Measurements from ENCODE around the gene ARHGAP1.

ARHGAP1 gene

DNA sequence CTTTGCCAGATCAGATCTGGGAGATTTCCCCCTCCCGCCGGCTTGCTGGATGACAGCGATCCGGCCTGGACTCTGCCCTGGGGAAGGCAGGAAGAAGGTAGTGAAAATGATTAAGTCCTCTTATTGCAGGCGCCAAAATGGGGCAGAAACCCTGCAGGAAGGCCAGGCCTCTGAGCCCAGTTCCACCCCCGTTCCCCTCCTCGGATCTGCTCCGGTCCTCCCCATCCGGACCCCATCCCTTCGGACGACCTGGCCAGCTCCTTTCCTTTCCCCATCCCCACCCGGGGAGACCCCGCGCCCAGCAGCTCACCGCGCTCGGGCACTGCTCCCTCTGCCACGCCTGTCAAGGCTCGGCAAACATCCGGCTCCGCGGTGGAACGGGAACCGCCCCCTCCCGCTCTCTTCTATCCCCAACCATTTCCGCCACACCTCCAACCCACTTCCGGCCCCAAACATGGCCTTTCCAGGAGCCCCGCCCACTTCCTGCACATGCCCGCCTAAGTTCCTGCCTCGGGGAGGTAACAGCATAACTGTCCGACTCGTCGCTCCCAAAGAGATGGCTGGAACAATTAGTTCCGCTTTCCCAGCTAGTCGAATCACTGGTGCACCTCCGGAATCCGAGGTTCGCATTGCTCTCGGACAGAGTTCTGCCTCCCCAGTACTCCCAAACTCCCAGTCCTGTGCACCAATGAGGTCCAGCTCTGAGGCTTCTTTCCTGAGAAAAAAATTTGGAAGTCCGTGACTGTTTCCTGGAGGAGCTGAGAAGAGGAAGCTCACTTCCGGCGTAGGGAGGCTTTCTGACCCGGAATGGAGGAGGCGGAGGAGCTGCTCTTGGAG, at the start of gene ARHGAP1, which contains the start of gene ZNF408:
Gene ARHGAP1, minus strand, starts transcription at position 379 of the 837 bp plus-strand sequence. CDS start 4,512 bp downstream, outside the sequence.
Gene ZNF408, plus strand, starts transcription at position 791 of the 837 bp plus-strand sequence. Its CDS starts 17 bp downstream, at position 808.
- peak; percentile 99 for DNase-seq

DNA sequence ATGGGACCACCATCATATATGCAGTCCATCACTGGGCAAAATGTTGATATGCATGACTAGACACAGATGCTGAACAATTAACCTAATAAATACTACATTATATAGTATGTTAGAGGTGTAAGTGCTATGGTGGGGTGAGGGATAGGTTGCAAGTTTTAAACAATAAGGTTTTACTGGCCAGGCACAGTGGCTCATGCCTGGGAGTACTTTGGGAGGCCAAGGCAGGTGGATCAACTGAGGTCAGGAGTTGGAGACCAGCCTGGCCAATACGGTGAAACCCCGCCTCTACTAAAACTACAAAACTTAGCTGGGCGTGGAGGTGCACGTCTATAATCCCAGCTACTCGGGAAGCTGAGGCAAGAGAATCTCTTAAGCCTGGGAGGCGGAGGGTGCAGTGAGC, 46.7 kb upstream of the ARHGAP1 start:
- no peak for DNase-seq

DNA sequence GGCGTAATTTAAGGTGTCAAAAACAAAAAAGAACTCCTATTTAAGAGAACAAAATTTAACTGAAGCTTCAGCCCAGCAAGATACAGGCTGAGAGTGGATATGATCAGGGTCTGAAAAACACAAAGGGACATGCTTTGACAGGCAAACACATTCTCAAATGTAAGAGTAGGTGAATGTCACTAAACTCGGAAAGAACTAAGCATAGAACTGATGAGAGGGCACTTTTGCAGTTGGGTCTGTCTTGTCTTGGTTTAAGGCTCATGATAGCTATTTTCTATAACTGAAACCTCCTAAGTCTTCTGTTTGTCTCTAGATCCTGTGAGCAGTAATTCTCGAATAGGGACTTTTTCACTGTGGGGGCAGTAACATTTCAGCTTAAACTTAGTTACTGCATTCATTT, 45.6 kb upstream of the ARHGAP1 start:
- no peak for DNase-seq

DNA sequence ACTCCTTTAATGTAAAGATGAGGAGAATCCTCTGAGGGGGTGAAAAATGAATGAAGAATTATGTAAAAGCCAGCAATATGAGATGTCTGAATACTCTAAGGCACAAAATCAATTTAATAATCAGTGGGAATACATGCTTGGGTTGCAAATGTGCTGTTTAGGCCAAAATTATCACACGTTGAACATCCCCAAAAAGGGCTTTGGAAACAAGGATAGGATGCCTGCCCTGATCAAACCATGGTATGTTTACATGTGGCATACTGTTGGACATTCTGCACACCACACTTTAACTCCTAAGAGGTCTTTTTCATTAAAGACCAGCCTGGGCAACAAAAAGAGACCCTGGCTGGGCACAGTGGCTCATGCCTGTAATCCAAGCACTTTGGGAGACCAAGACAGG, 44.9 kb upstream of the ARHGAP1 start:
- no peak for DNase-seq

DNA sequence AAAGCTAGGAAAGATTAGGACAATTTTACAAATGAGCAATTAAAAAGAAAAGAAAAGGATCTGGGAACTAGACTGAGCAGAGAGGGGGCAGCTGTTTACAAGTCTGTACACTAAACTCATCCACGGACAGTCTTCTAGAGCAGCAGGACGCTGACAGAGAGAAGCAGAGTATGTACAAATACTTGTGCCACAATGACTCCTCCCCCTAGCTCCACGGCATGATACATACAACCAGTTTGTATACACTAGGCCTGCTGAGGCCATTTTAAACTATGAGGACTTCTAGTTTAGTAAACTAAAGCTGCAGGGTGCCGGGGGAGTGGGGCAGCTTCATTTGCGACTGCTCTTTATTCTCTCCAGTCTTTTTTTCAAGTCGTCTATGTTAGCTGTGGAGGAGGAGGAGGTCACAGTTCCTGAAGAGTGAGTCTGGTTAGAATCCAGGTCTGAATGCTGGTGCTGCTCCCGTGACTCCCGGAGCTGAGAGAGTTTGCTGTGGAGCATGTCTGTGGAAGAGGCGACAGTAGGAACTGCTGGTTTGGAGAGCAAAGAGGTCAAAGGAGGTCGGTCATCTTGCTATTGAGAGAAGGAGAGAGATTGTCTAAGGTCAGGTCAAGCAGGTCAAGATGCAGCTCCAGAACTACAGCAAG, 43.4 kb upstream of the ARHGAP1 start:
- DNase-seq, result no peak

DNA sequence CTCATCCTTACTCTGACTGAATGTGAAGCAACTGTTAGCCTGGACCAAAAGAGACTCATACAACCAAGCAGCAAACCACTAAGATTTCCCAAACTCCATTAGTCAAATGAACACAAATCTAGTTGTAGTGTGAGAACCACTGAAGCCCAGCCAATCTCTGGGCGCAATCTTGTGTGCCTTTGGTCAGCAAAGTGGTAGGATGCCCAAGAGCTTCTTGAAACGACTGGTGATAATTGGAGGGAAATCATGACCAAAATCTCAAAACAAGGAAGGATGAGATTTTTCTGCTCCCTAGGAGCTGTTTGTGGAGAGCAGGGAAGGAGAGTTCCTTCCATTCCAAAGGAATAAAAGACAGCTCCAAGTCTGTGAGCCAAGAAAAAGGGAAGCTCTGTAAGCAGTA, 42.6 kb upstream of the ARHGAP1 start:
- DNase-seq, result no peak

DNA sequence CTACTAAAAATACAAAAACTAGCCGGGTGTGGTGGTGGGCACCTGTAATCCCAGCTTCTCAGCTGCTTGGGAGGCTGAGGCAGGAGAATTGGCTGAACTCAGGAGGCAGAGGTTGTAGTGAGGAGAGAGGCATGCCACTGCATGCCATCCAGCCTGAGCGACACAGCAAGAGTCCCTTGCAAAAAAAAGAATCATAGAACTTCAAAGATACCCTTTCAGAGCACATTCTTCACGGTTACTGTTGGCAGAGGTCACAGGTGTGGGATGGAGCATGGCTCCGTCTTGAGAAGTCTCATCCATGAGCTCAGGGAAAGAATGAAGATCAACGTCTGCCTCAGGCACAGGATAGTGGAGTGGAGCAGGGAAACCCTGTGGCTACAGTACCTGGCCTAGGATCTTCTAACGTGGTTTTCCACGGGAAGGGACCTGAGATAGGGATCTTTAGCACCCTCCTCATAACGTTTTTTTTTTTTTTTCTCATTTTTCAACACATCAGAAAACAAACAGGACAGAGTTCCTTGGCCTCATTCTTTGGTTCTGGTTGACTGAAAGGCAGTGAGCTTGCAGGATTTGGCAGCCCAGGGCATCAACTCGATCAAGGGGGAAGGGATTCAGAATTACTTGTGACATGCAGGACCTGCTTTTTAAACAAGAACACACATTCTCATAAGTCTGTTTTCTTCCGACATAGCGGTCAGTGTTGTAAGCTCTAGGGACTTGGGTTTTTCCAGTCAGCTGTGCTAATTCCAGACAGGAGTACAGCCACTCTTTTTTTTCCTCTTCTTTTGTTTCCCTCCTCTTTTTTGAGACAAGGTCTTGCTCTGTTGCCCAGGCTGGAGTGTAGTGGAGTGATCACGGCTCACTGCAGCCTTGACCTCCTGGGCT, 41.4 kb upstream of the ARHGAP1 start:
- DNase-seq, result no peak

DNA sequence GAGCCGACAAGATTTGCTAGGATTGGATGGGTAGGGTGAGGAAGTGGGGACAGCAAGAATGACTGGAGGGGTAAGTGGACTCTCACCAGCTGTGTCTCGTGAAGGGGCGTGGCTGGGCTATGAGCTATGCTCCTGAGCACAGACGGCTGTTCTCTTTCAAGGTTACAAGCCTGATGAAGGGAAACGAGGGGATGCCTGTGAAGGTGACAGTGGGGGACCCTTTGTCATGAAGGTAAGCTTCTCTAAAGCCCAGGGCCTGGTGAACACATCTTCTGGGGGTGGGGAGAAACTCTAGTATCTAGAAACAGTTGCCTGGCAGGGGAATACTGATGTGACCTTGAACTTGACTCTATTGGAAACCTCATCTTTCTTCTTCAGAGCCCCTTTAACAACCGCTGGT, 38.5 kb upstream of the ARHGAP1 start:
- DNase-seq, result no peak

DNA sequence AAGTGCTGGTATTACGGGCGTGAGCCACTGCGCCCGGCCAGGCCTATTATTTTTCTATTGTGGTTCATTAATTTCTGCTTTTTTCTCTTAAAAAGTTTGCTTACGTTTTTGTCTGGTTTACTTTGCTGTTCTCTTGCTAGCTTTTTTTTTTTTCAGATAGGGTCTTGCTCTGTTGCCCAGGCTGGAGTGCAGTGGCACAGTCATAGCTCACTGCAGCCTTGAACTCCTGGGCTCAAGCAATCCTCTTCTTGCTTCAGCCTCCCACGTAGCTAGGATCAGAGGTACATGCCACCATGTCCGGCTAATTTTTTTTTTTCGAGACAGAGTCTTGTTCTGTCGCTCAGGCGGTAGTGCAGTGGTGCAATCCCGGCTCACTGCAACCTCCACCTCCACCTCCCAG, 37.3 kb upstream of the ARHGAP1 start:
- DNase-seq, result no peak

DNA sequence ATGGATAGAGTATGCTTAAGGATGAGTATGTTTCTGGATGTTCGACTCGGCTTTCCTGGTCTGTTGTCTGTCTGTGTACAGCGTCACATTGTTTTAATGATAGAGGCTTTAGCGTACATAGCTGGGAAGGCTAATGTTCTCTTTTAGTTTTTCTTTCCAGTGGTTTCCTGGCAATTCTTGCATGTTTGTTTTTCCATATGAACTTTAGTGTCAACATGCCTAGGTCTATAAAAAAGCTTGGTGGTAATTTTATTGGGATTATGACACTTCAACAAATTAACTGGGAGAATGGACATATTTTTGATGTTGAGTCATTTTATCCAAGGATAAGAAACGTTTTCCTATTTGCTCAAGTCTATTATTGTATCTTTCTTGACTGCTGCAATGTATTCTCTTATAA, 36.2 kb upstream of the ARHGAP1 start:
- no peak for DNase-seq

DNA sequence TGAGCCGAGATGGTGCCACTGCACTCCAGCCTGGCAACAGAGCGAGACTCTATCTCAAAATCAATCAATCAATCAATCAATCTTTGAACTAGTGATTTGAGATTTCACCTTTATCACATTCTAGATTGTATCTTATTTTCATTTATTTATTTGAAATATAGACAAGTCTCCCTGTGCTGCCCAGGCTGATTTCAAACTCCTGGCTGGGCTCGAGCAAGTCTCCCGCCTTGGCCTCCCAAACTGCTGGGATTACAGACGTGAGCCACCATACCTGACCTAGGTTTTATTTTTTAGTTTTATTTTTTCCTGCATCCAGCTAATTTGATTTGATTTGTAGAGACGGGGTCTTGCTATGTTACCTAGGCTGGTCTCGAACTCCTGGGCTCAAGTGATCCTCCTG, 35.7 kb upstream of the ARHGAP1 start:
- no peak for DNase-seq

DNA sequence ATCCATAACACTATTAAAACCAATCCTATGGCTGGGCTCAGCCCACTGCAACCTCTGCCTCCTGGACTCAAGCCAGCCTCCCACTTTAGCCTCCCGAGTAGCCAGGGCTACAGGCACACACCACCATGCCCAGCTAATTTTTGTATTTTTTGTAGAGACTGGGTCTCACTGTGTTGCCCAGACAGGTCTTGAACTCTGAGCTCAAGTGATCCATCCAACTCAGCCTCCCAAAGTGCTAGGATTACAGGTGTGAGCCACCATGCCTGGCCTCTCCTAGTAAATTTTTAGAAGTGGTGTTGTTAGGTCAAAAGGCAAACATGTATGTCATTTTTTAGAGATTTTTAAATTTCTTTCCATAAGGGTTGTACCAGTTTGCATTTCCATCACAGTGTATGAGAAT, 32.8 kb upstream of the ARHGAP1 start:
- DNase-seq, result no peak

DNA sequence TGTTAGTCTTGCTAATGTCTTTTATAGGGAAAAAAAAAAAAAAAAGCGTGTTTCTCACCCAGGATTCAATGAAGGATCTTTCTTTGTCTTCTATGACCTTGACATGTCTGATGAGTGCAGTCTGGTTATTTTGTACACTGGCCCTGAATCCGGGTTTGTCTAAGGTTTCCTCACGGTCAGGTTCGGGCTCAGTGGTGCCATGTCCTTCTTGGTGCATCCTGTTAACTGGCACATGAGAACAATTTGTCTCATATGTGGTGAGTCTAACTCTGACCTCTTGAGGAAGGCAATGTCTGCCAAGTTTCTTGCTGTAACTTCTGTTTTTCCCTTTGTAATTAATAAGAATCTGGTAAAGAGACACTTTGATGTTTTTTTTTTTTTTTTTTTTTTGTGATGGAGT, 31.1 kb upstream of the ARHGAP1 start:
- no peak for DNase-seq

DNA sequence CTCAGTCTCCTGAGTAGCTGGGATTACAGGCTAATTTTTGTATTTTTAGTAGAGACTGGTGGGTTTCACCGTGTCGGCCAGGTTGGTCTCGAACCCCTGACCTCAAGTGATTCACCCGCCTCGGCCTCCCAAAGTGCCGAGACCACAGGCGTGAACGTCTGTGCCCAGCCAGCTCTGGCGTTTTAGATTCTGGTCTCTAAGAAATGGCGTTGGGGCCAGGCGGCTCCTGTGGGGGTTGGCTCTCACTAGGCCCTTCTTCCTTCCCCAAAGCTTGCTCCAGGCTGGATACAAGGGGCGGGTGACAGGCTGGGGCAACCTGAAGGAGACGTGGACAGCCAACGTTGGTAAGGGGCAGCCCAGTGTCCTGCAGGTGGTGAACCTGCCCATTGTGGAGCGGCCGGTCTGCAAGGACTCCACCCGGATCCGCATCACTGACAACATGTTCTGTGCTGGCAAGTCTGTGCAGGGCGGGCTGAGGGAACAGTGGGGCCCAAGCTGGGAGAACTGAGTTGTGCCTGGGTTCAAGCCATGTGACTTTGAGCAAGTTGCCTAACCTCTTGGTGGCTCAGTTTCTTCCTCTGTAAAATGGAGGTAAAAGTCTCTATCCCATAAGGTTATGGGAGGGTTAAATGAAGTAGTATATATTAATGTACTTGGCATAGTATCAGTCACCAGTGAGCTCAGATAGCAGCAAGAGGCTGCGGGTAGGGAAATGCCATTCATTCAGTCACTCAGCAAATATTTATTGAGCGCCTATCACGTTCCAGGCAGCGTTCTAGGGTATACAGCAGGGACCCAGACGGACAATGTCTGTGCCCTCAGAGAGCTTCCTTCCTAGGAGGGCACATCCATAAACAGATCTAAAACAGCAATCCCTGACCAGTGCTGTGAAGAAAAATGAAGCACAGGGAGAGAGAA, 28.9 kb upstream of the ARHGAP1 start:
- no peak for DNase-seq

DNA sequence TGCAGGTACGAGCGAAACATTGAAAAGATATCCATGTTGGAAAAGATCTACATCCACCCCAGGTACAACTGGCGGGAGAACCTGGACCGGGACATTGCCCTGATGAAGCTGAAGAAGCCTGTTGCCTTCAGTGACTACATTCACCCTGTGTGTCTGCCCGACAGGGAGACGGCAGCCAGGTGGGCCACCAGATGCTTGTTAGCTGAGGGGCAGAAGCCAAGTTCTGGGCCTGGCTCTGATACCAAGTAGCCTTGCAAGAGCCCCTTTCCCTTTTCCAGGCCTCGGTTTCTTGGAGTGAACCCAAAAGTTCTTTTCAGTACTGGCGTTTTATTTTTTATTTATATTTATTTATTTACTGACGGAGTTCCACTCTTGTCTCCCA, 28.2 kb upstream of the ARHGAP1 start:
- DNase-seq, result no peak

DNA sequence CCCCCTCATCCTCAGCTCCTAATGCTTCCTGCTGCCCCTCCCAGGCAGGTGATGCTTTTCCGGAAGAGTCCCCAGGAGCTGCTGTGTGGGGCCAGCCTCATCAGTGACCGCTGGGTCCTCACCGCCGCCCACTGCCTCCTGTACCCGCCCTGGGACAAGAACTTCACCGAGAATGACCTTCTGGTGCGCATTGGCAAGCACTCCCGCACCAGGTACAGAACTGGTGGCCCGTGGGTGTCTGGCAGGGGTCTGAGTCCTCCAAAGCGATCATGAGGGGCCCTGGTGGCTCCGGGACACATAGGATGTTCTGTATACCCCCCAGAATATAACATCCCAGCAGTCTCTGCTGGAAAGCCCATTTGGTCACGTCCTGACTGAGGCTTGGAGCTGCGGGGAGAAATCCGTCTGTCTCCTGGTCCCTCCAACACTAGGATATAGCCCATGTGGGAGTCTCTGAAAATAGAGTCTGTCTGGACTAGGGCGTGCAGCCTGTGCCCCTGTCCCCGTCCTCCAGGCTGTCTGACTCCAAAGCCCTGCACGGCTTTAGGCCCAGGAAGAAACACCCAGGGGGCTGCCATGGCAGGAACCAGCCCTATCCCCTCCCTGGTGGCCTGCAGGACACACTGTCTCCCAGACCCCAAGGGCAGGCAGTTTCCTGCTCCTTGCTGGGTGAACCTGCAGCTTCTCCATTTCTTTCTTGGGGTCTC, 27.7 kb upstream of the ARHGAP1 start:
- no peak for DNase-seq

DNA sequence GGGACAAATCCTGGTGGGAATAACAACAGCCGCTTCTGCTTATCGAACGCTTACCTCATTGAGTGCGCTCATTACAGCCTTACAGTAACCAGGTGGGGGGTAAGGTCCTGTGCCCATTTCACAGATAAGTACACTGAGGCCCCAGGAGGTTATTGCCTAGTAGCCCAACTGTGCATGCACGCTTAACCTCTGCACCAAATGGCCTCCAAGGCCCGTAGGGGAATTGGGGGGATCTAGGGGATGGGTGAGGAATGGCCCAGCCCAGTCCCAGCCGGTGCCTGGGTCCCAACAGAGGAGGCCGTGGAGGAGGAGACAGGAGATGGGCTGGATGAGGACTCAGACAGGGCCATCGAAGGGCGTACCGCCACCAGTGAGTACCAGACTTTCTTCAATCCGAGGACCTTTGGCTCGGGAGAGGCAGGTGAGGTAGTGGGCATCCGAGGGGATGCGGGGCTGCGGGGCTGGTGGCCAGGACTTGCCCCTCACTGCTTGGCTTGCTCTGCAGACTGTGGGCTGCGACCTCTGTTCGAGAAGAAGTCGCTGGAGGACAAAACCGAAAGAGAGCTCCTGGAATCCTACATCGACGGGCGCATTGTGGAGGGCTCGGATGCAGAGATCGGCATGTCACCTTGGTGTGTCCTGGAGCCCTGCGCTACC, 25.9 kb upstream of the ARHGAP1 start:
- no peak for DNase-seq

DNA sequence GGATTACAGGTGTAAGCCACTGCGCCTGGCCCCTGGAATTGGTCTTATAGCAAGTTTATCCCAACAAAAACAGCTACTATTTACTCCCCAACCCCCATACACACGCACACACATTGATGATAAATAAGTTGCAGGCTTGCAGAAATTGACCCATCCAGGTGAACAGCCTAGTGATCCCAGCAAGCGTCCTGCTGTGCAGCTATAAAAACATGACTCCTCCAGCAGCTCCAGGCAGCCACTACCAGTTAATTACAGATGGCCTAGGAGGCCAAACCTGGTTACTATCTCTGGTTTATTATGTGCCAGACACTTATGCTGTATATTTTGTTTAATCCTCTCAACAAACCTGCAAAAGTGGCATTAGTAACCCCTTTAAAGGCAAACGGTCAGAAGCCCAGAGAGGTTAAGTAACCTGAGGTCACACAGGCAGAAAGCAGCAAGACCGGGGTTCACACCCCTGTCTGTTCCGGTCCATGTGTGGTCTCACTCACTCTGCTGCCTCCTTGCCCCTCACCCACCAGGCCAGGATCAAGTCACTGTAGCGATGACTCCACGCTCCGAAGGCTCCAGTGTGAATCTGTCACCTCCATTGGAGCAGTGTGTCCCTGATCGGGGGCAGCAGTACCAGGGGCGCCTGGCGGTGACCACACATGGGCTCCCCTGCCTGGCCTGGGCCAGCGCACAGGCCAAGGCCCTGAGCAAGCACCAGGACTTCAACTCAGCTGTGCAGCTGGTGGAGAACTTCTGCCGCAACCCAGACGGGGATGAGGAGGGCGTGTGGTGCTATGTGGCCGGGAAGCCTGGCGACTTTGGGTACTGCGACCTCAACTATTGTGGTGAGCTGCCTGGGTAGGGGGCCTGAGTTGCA, 25.2 kb upstream of the ARHGAP1 start:
- DNase-seq, result no peak

DNA sequence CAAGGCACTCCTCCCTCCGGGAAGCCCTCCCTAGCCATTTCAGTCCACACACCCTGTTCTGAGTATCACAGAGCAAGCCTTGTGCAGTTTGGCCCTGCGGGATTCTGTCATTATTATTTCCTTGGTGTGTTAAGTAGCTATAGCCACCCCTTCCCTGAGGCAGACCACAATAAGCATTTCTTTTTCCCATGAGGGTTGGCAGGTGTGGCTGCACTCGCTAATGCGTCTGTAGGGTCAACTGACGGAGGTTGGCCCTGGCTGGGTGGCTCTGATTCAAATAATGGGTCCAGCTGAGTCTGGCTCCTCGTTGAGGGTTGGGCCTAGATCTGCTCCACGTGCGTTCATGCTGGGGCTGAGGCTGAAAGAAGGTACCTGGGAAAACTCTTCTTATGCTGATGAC, 23.7 kb upstream of the ARHGAP1 start:
- no peak for DNase-seq

DNA sequence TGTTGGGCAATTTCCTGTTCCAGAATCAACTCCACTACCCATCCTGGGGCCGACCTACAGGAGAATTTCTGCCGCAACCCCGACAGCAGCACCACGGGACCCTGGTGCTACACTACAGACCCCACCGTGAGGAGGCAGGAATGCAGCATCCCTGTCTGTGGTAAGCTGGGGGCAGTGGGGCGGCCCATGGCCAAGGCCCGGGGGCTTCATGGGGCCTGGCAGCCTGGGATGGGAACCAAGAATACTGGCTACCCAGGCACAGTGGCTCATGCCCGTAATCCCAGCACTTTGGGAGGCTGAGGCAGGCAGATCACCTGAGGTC, 22.9 kb upstream of the ARHGAP1 start:
- no peak for DNase-seq

All from activated CD4-positive, CD25-positive, alpha-beta regulatory T cell treated with anti-CD3 and anti-CD28 coated beads, Interleukin-2, amount 50 U/mL, for 72 hours (primary cell).